Esophagus muscularis mucosa (tissue), 4 donors: Measurements from ENCODE around the gene PNPO.

Source experiments
- CTCF ChIP-seq, 3 experiments: fragments of 200-600 bp in 2 of 3; fragments of 450-650 bp in 1 of 3; sonication (generic) in 2 of 3; IDR thresholded peaks; one replicate each; pipeline ENCODE4 v1.5.1; 2017 to 2019; ENCODE audit warnings: antibody characterized with exemption in 3 of 3, mild to moderate bottlenecking in 2 of 3, moderate library complexity in 1 of 3
- EP300 ChIP-seq: sonication (generic); formaldehyde crosslinking; IDR thresholded peaks from one replicate; pipeline ENCODE4 v1.6.1; 2017; ENCODE audit warnings: antibody characterized with exemption
- POLR2A ChIP-seq: fragments of 450-650 bp; IDR thresholded peaks from one replicate; pipeline ENCODE4 v1.6.1; 2017; ENCODE audit warnings: antibody characterized with exemption, moderate library complexity, mild to moderate bottlenecking, low read depth

GRCh38 chr17:47945529-47946508, 4.4 kb downstream of the PNPO start:
- TF ChIP-seq POLR2A, result no peak
- no peak for TF ChIP-seq CTCF (IDR thresholded peaks at IDR 0.05)
- no peak for TF ChIP-seq EP300
